ENCODE measurements around the gene ZFHX2. TPM values are rescaled to one million over a fixed set of nuclear protein-coding genes. Genes with fewer than 3 reads are reported as not detected.
A peak's percentile ranks its signal among the peaks of the same experiment; 100 is the strongest.

Gene ZFHX2
- total and polyA plus RNA-seq, 2 of the 13 experiments (the other 11 are each of a cell fraction or from before 2014, with no cell fraction given): 0.17 to 0.44 TPM

GRCh38 chr14:23539248-23540140 is 12.1 kb downstream of the ZFHX2 start (continued):
- TF ChIP-seq HMGXB3 (CRISPR knock-in tag; IDR thresholded peaks at IDR 0.05; ENCODE audit: borderline replicate concordance) (no peak), CEBPG (CRISPR knock-in tag; IDR thresholded peaks at IDR 0.05) (no peak), ZNF564 (CRISPR knock-in tag; IDR thresholded peaks at IDR 0.05) (no peak), ZNF24 (IDR thresholded peaks at IDR 0.05) (no peak), CENPBD1 (CRISPR knock-in tag; IDR thresholded peaks at IDR 0.05; ENCODE audit: borderline replicate concordance, low read depth) (no peak), CENPT (CRISPR knock-in tag; IDR thresholded peaks at IDR 0.05; ENCODE audit: low read depth) (no peak; the same call in 1 of the 2 replicates), ZNF773 (CRISPR knock-in tag; IDR thresholded peaks at IDR 0.05; ENCODE audit: borderline replicate concordance) (no peak), ATF4 (CRISPR knock-in tag; IDR thresholded peaks at IDR 0.05) (no peak), ZNF121 (CRISPR knock-in tag; IDR thresholded peaks at IDR 0.05) (no peak), ZNF383 (CRISPR knock-in tag; IDR thresholded peaks at IDR 0.05; ENCODE audit: borderline replicate concordance) (no peak), KDM4B (CRISPR knock-in tag; IDR thresholded peaks at IDR 0.05) (no peak), MBD4 (IDR thresholded peaks at IDR 0.05; ENCODE audit: borderline replicate concordance, low read length) (no peak), ZNF510 (CRISPR knock-in tag; IDR thresholded peaks at IDR 0.05; ENCODE audit: low read depth) (no peak), CSRNP2 (CRISPR knock-in tag; conservative IDR thresholded peaks at IDR 0.05; ENCODE audit: low read depth) (no peak), ZSCAN5A (CRISPR knock-in tag; IDR thresholded peaks at IDR 0.05; ENCODE audit: borderline replicate concordance) (0 out of 2 replicates have a peak, but pooled peaks have one; percentile 57), NFKB2 (CRISPR knock-in tag; IDR thresholded peaks at IDR 0.05; ENCODE audit: borderline replicate concordance) (no peak), ESRRA (CRISPR knock-in tag; IDR thresholded peaks at IDR 0.05; ENCODE audit: low read depth) (no peak), NR0B2 (CRISPR knock-in tag; IDR thresholded peaks at IDR 0.05) (no peak; the same call in 1 of the 2 replicates), FOXA3 (CRISPR knock-in tag; IDR thresholded peaks at IDR 0.05) (no peak; the same call in 1 of the 2 replicates)

Data from HepG2 (cell line).